C4-2B (cell line): ENCODE data around the gene TUBB4B.

ENCODE experiments used
- ZFX ChIP-seq: fragments of 450-650 bp; IDR thresholded peaks from 2 replicates; pipeline ENCODE4 v1.6.1; 2017
- TF ChIP-seq, protein P1 (sequence below): fragments of 450-650 bp; conservative IDR thresholded peaks from 2 replicates; pipeline ENCODE4 v1.5.1; 2017; ENCODE audit warnings: mild to moderate bottlenecking

DNA sequence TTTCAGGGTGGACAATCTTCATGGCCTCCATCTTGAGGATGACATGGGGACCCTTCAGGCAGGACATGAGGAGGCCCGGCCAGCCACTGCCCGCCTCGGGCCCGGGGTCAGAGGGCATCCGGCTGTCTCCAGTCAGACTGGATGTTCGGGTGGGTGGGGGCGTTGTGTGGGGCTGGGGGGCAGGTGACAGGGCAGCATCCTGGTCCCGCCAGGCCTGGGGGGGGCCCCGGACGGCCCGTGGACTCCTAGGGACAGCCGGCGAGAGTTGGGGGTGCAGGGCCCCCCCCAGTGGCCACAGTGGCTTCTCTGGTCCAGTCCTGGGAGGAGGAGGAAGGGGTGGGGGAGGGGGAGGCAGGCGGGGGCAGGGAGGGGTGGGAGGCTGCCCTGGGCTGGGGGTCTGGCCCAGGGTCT lies 20.0 kb upstream of the TUBB4B start:
- TF ChIP-seq, protein P1, sequence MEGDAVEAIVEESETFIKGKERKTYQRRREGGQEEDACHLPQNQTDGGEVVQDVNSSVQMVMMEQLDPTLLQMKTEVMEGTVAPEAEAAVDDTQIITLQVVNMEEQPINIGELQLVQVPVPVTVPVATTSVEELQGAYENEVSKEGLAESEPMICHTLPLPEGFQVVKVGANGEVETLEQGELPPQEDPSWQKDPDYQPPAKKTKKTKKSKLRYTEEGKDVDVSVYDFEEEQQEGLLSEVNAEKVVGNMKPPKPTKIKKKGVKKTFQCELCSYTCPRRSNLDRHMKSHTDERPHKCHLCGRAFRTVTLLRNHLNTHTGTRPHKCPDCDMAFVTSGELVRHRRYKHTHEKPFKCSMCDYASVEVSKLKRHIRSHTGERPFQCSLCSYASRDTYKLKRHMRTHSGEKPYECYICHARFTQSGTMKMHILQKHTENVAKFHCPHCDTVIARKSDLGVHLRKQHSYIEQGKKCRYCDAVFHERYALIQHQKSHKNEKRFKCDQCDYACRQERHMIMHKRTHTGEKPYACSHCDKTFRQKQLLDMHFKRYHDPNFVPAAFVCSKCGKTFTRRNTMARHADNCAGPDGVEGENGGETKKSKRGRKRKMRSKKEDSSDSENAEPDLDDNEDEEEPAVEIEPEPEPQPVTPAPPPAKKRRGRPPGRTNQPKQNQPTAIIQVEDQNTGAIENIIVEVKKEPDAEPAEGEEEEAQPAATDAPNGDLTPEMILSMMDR, result no peak
- TF ChIP-seq ZFX, result no peak
